B cell (primary cell): Measurements from ENCODE around the gene SLN. TPM values are rescaled to one million over a fixed set of nuclear protein-coding genes. Genes with fewer than 3 reads are reported as not detected.

Experiments
- ATAC-seq: fragments of 200-7000 bp; cut with Tn5 transposase; one replicate; pipeline ENCODE4 v1.10.0; 2021; ENCODE audit warnings: low read depth, mild to moderate bottlenecking, moderate number of reproducible peaks, moderate library complexity
- CTCF ChIA-PET: fragments of 350-600 bp; sonication (Branson Sonifier 250); formaldehyde crosslinking; loops from one replicate; lab custom pipeline; 2021; ENCODE audit warnings: antibody characterized with exemption, inconsistent platforms; lab: Charles Lee
- POLR2A ChIA-PET: fragments of 350-600 bp; sonication (Branson Sonifier 250); formaldehyde crosslinking; loops from one replicate; lab custom pipeline; 2021; ENCODE audit warnings: antibody characterized with exemption; lab: Charles Lee
- DNase-seq: peaks from one replicate; pipeline ENCODE4 v3.0.0; 2013
- H2AFZ ChIP-seq: 2 replicates; pipeline ENCODE4 v1.6.1; 2012; ENCODE audit warnings: mild to moderate bottlenecking, low read depth, low read length; ENCODE audit not compliant: insufficient read depth, poor library complexity, severe bottlenecking
- H3K27ac ChIP-seq, 2 donors: 1 replicate in 1 of 2; 2 replicates in 1 of 2; pipeline ENCODE4 v1.5.1; 2012 to 2013; ENCODE audit warnings: low read length in 2 of 2, mild to moderate bottlenecking in 2 of 2, moderate library complexity in 1 of 2
- H3K27me3 ChIP-seq, 4 experiments: fragments of 200-600 bp in 1 of 4; sonication (generic) in 1 of 4; replicated peaks in 1 of 4; 1 replicate in 2 of 4; 2 replicates in 2 of 4; pipeline versions ENCODE4 v1.6.1 to v1.7.0; 2013 to 2016; ENCODE audit warnings: low read length in 3 of 4, mild to moderate bottlenecking in 2 of 4, mixed read lengths in 1 of 4, moderate library complexity in 1 of 4; ENCODE audit not compliant: insufficient read depth in 4 of 4, control insufficient read depth in 3 of 4; ENCODE audit errors: control extremely low read depth in 1 of 4
- H3K36me3 ChIP-seq, 2 experiments: replicated peaks in 1 of 2; 1 replicate in 1 of 2; 2 replicates in 1 of 2; pipeline versions ENCODE4 v1.6.1 to v1.7.1; 2013; ENCODE audit warnings: low read length in 1 of 2; ENCODE audit not compliant: insufficient read depth in 2 of 2, control insufficient read depth in 1 of 2; ENCODE audit errors: control extremely low read depth in 1 of 2, extremely low read depth in 1 of 2
- H3K4me1 ChIP-seq, 2 donors: fragments of 200-600 bp in 1 of 2; sonication (generic) in 1 of 2; 1 replicate in 1 of 2; 2 replicates in 1 of 2; pipeline versions ENCODE4 v1.5.1 to v1.6.1; 2013 to 2017; ENCODE audit warnings: low read length in 2 of 2; ENCODE audit not compliant: control insufficient read depth in 2 of 2, insufficient read depth in 2 of 2
- H3K4me2 ChIP-seq: replicated peaks from 2 replicates; pipeline ENCODE3; 2012; ENCODE audit warnings: mild to moderate bottlenecking, low read depth, low read length; ENCODE audit not compliant: poor library complexity, severe bottlenecking
- H3K4me3 ChIP-seq, 5 experiments: fragments of 200-600 bp in 1 of 5; sonication (generic) in 1 of 5; 1 replicate in 3 of 5; 2 replicates in 2 of 5; pipeline versions ENCODE4 v1.5.1 to v1.7.0; 2011 to 2016; ENCODE audit warnings: low read length in 4 of 5, mild to moderate bottlenecking in 4 of 5, low read depth in 2 of 5, control low read depth in 1 of 5, moderate library complexity in 1 of 5; ENCODE audit not compliant: insufficient read depth in 1 of 5; ENCODE audit errors: control extremely low read depth in 1 of 5, extremely low read depth in 1 of 5
- H3K79me2 ChIP-seq: fragments of 200-600 bp; sonication (generic); one replicate; pipeline ENCODE4 v1.6.0; 2016; ENCODE audit warnings: low read length; ENCODE audit not compliant: control insufficient read depth, insufficient read depth
- H3K9ac ChIP-seq: fragments of 200-600 bp; sonication (generic); 2 replicates; pipeline ENCODE4 v1.6.1; 2017; ENCODE audit warnings: mild to moderate bottlenecking, low read length, moderate library complexity
- H3K9me3 ChIP-seq, 3 donors: one replicate each; pipeline versions ENCODE4 v1.6.1 to v1.7.1; 2013; ENCODE audit warnings: low read length in 2 of 3; ENCODE audit not compliant: control insufficient read depth in 2 of 3, insufficient read depth in 1 of 3; ENCODE audit errors: control extremely low read depth in 1 of 3
- H4K20me1 ChIP-seq: 2 replicates; pipeline ENCODE4 v1.6.0; 2012; ENCODE audit warnings: mild to moderate bottlenecking, low read length; ENCODE audit not compliant: insufficient read depth, control insufficient read depth, poor library complexity, severe bottlenecking
- H3K27ac Mint-ChIP-seq: one replicate; pipeline ENCODE4 v1.8.0; 2021; ENCODE audit warnings: mixed read lengths
- H3K27me3 Mint-ChIP-seq: one replicate; pipeline ENCODE4 v1.8.0; 2021; ENCODE audit warnings: mixed read lengths
- H3K4me1 Mint-ChIP-seq: one replicate; pipeline ENCODE4 v1.8.0; 2021; ENCODE audit warnings: mixed read lengths
- H3K4me3 Mint-ChIP-seq: one replicate; pipeline ENCODE4 v1.8.0; 2021; ENCODE audit warnings: mixed read lengths
- H3K9me3 Mint-ChIP-seq: one replicate; pipeline ENCODE4 v1.8.0; 2022; ENCODE audit warnings: mixed read lengths; ENCODE audit not compliant: insufficient read depth
- EZH2 ChIP-seq: IDR thresholded peaks from 2 replicates; pipeline ENCODE4 v1.6.1; 2012; ENCODE audit warnings: borderline replicate concordance, low read depth, mild to moderate bottlenecking, moderate library complexity, low read length; ENCODE audit not compliant: insufficient read depth, poor library complexity, severe bottlenecking
- WGBS: methylation state at CpG from one replicate; pipeline ENCODE4 v1.1.5; 2013; ENCODE audit warnings: missing lambda C conversion rate; ENCODE audit not compliant: insufficient coverage; 5-methylcytosine and 5-hydroxymethylcytosine counted together
- intact Hi-C: fragments of 100-400 bp; cut with micrococcal nuclease; formaldehyde crosslinking; loops from one replicate; pipeline ENCODE4 v1.10.0; 2022
- polyA plus RNA-seq: library from polyadenylated mRNA; depleted of rRNA; stranded (reverse); fragments of >200 nt; gene quantifications from 2 replicates; pipeline ENCODE4 v1.2.3, GENCODE V29; 2012
- total RNA-seq, 2 donors: library from RNA; stranded (reverse); fragments of 120-200 nt in 1 of 2; gene quantifications; 1 replicate in 1 of 2; 2 replicates in 1 of 2; pipeline versions ENCODE4 v1.2.3 to v1.2.4, GENCODE V29; 2013 to 2022
- TF ChIP-seq, protein P1 (sequence below): fragments of 200-600 bp; IDR thresholded peaks from one replicate; pipeline ENCODE4 v1.8.0; 2022; ENCODE audit warnings: antibody characterized with exemption, mild to moderate bottlenecking

Gene SLN
- total and polyA plus RNA-seq, 2 donors (not counting 1 experiment from before 2014, with no cell fraction given) = not detected

DNA sequence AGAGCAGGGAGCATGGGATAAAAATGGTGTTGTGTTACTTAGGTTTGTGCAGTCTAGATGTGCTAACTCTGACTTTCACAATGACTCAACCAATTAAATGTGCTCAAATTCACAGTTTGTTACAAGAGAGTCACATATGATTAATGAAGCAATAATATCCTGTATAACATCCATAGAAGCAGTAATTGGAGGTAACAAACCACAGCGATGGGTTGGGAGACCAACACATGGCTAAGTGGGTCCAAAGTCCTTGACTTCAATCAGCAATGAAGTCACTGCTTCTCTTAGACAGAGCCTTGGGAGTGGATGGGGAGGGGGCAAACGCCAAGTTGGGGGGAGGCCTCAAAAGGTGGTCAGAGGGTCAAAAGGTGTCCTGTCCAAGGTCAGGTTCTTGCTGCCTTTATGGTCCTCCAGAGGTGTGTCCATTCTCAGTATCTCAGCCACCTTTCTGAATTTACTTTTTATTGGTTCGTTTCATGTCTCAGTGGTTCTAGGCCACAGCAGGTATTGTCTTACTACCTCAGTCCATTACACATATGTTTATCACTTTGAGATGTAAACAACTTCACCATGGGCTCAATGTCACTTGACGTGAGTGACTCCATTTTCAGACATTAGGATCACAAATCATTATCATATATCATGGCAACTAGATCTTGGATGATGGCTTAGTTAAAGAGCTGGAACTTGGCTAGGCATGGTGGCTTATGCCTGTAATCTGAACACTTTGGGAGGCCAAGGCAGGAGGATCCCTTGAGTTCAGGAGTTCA lies 32.4 kb downstream of the SLN start:
- Mint-ChIP-seq H3K4me1 (no peaks in the 10 kb centered on the region), H3K27ac (no peak overlapping the region), H3K27me3 (peaks cover 17% of the 10 kb centered on the region), H3K9me3 (no peaks in the 10 kb centered on the region), H3K4me3 (no peak overlapping the region)
- ChIA-PET POLR2A (no interaction called here), CTCF (interaction anchor here (0.7 kb wide), 3 partner anchors 29 to 101 kb away, joined by 3 to 4 read pairs (median 3); no protein-coding TSS in a partner anchor)
- Histone ChIP-seq H3K9ac (no peak overlapping the region), H3K27ac (no peak overlapping the region), H4K20me1 (no peaks in the 10 kb centered on the region), H3K4me3 (no peak overlapping the region), H3K36me3 (no peaks in the 10 kb centered on the region), H3K27me3 (peaks cover 0 to 10% (median 0%) of the 10 kb centered on the region in 4 experiments), H3K4me1 (no peaks in the 10 kb centered on the region), H3K4me2 (no peak overlapping the region), H3K9me3 (no peaks in the 10 kb centered on the region), H2AFZ (no peak overlapping the region), H3K79me2 (no peaks in the 10 kb centered on the region)
- DNase-seq (no peak), ATAC-seq (no peak)
- intact Hi-C loops = no loop called here
- 90% methylated on average over 1 of the region's 4 CpGs for WGBS
- no peak for TF ChIP-seq EZH2
- TF ChIP-seq, protein P1, sequence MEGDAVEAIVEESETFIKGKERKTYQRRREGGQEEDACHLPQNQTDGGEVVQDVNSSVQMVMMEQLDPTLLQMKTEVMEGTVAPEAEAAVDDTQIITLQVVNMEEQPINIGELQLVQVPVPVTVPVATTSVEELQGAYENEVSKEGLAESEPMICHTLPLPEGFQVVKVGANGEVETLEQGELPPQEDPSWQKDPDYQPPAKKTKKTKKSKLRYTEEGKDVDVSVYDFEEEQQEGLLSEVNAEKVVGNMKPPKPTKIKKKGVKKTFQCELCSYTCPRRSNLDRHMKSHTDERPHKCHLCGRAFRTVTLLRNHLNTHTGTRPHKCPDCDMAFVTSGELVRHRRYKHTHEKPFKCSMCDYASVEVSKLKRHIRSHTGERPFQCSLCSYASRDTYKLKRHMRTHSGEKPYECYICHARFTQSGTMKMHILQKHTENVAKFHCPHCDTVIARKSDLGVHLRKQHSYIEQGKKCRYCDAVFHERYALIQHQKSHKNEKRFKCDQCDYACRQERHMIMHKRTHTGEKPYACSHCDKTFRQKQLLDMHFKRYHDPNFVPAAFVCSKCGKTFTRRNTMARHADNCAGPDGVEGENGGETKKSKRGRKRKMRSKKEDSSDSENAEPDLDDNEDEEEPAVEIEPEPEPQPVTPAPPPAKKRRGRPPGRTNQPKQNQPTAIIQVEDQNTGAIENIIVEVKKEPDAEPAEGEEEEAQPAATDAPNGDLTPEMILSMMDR = no peak

DNA sequence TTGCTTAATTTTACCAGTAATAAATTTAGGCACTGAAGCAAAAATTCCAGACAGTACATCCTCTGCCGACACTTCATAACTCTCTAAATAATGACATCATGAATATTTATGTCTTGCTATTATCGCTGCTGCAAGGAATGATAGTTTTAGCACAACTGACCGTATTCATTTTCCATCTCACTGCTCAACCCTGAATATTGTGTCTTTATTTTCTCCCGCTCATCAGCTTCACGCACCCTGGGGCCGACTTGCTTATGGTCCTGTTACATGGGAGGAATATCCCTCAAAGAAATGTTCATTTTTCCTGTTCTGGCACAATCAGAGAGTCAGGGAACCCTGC lies 33.3 kb downstream of the SLN start:
- H3K36me3 ChIP-seq = no peaks in the 10 kb centered on the region
- peaks cover 0 to 10% (median 0%) of the 10 kb centered on the region in 4 experiments for H3K27me3 ChIP-seq
- no peak for ATAC-seq
- WGBS = 100% methylated on average over 2 of the region's 6 CpGs
- TF ChIP-seq EZH2 = no peak
- TF ChIP-seq, protein P1 = no peak
- no peak overlapping the region for H3K4me3 Mint-ChIP-seq
- no peak overlapping the region for H3K9ac ChIP-seq
- no peak overlapping the region for H3K27ac Mint-ChIP-seq
- H3K9me3 Mint-ChIP-seq = no peaks in the 10 kb centered on the region
- POLR2A ChIA-PET = no interaction called here
- no peaks in the 10 kb centered on the region for H4K20me1 ChIP-seq
- intact Hi-C loops = no loop called here
- H3K4me3 ChIP-seq = no peak overlapping the region
- peaks cover 25% of the 10 kb centered on the region for H3K27me3 Mint-ChIP-seq
- no peaks in the 10 kb centered on the region for H3K79me2 ChIP-seq
- DNase-seq = no peak
- H3K27ac ChIP-seq = no peak overlapping the region
- CTCF ChIA-PET = no interaction called here
- H3K9me3 ChIP-seq = no peaks in the 10 kb centered on the region
- no peaks in the 10 kb centered on the region for H3K4me1 ChIP-seq
- H3K4me2 ChIP-seq = no peak overlapping the region
- H2AFZ ChIP-seq = no peak overlapping the region
- H3K4me1 Mint-ChIP-seq = no peaks in the 10 kb centered on the region
